K562 (cell line): Measurements from ENCODE around the gene PPM1F. TPM values are rescaled to one million over a fixed set of nuclear protein-coding genes. Genes with fewer than 3 reads are reported as not detected.

Experiments
- BCL6 ChIP-seq: fragments of 250-450 bp; sonication (Bioruptor Pico); IDR thresholded peaks from 2 replicates; pipeline ENCODE4 v1.4.0; 2020
- DMBX1 ChIP-seq: fragments of 250-450 bp; sonication (Bioruptor Pico); IDR thresholded peaks from 2 replicates; pipeline ENCODE4 v1.8.0; 2022; ENCODE audit warnings: inconsistent platforms, mild to moderate bottlenecking, moderate library complexity, borderline replicate concordance
- FOXK1 ChIP-seq: sonication (generic); formaldehyde crosslinking; IDR thresholded peaks from 2 replicates; pipeline ENCODE4 v1.8.0; 2022; ENCODE audit warnings: missing genetic modification reagents, mild to moderate bottlenecking, borderline replicate concordance
- GABPA ChIP-seq: fragments of 200-800 bp; sonication (Bioruptor generic); conservative IDR thresholded peaks from 2 replicates; pipeline ENCODE4 v1.6.1; 2016; ENCODE audit warnings: low read depth, missing genetic modification characterization, missing compliant biosample characterization
- GATA2 ChIP-seq: sonication (generic); formaldehyde crosslinking; IDR thresholded peaks from 2 replicates; pipeline ENCODE4 v1.4.0; 2020; ENCODE audit warnings: mild to moderate bottlenecking, missing genetic modification reagents
- KLF13 ChIP-seq: fragments of 450-650 bp; IDR thresholded peaks from 2 replicates; pipeline ENCODE4 v1.6.1; 2016; ENCODE audit warnings: missing genetic modification characterization, low read depth, mild to moderate bottlenecking, missing compliant biosample characterization, moderate library complexity, borderline replicate concordance
- LCOR ChIP-seq: sonication (generic); formaldehyde crosslinking; IDR thresholded peaks from 2 replicates; pipeline ENCODE4 v1.8.0; 2022; ENCODE audit warnings: mild to moderate bottlenecking, missing genetic modification reagents
- MTA2 ChIP-seq: fragments of 450-650 bp; IDR thresholded peaks from 2 replicates; pipeline ENCODE4 v1.6.1; 2016; ENCODE audit warnings: low read depth
- NUFIP1 ChIP-seq: fragments of 450-650 bp; IDR thresholded peaks from 2 replicates; pipeline ENCODE4 v1.6.1; 2018; ENCODE audit not compliant: partially characterized antibody
- OTX1 ChIP-seq: fragments of 450-650 bp; formaldehyde crosslinking; IDR thresholded peaks from 2 replicates; pipeline ENCODE4 v1.4.0; 2022; ENCODE audit warnings: mild to moderate bottlenecking
- RHOXF2B ChIP-seq: fragments of 250-450 bp; sonication (Bioruptor Pico); conservative IDR thresholded peaks from 2 replicates; pipeline ENCODE4 v1.5.1; 2021
- SRSF1 ChIP-seq: fragments of 200-400 bp; formaldehyde crosslinking; IDR thresholded peaks from 2 replicates; pipeline ENCODE4 v1.6.1; 2017; ENCODE audit warnings: mild to moderate bottlenecking, low read depth, low read length, moderate library complexity
- TAF1 ChIP-seq: IDR thresholded peaks from 2 replicates; pipeline ENCODE4 v1.6.1; 2011; ENCODE audit warnings: mild to moderate bottlenecking, low read length, moderate library complexity; ENCODE audit not compliant: insufficient read depth, control insufficient read depth, severe bottlenecking; ENCODE audit errors: extremely low read depth
- ZNF184 ChIP-seq: sonication (generic); formaldehyde crosslinking; IDR thresholded peaks from 2 replicates; pipeline ENCODE4 v1.5.0; 2020; ENCODE audit warnings: missing genetic modification reagents
- ZNF282 ChIP-seq: sonication (generic); formaldehyde crosslinking; IDR thresholded peaks from 2 replicates; pipeline ENCODE4 v1.8.1; 2023; ENCODE audit warnings: missing genetic modification reagents
- ZNF354B ChIP-seq: fragments of 250-450 bp; sonication (Bioruptor Pico); IDR thresholded peaks from 2 replicates; pipeline ENCODE4 v1.4.0; 2020
- polyA plus RNA-seq, 8 experiments: library from polyadenylated mRNA; depleted of rRNA in 4 of 8; stranded (reverse) in 5 of 8; unstranded in 3 of 8; fragments of >200 nt; fragmentation: Nextera tagmentation in 2 of 8; fragmentation: Illumina TruSeq in 1 of 8; extraction: Ambion mirVana in 2 of 8; extraction: Trizol in 1 of 8; gene quantifications; 2 replicates each; pipeline versions ENCODE4 v1.2.1 to v1.2.3, GENCODE V29; 2011 to 2014; ENCODE audit warnings: inconsistent platforms in 1 of 8, missing spikeins in 1 of 8
- total RNA-seq, 7 experiments: library from RNA; depleted of rRNA in 6 of 7; stranded (reverse); fragments of >200 nt in 6 of 7; fragmentation: Illumina TruSeq in 2 of 7; extraction: Trizol in 2 of 7; gene quantifications; 2 replicates each; pipeline versions ENCODE4 v1.2.1 to v1.2.3, GENCODE V29; 2011 to 2021; ENCODE audit warnings: low replicate concordance in 1 of 7
- TF ChIP-seq, protein P1 (sequence below): sonication (generic); formaldehyde crosslinking; IDR thresholded peaks from 2 replicates; pipeline ENCODE4 v1.8.1; 2023; ENCODE audit warnings: mild to moderate bottlenecking, missing genetic modification reagents
- TF ChIP-seq, protein P2 (sequence below): fragments of 450-650 bp; formaldehyde crosslinking; IDR thresholded peaks from 2 replicates; pipeline ENCODE4 v1.4.0; 2022; ENCODE audit warnings: missing genetic modification characterization
- TF ChIP-seq, protein P3 (sequence below): fragments of 250-450 bp; sonication (Bioruptor Pico); IDR thresholded peaks from 2 replicates; pipeline ENCODE4 v1.5.1; 2021; ENCODE audit warnings: mild to moderate bottlenecking
- TF ChIP-seq, protein P4 (sequence below): fragments of 250-450 bp; sonication (Bioruptor Pico); IDR thresholded peaks from 2 replicates; pipeline ENCODE4 v1.4.0; 2020; ENCODE audit warnings: mild to moderate bottlenecking, moderate library complexity

PPM1F gene
- total and polyA plus RNA-seq, 9 of the 15 experiments (the other 6 are each of a cell fraction or from before 2014, with no cell fraction given), result 2.1 to 159 (median 64.0) TPM

DNA sequence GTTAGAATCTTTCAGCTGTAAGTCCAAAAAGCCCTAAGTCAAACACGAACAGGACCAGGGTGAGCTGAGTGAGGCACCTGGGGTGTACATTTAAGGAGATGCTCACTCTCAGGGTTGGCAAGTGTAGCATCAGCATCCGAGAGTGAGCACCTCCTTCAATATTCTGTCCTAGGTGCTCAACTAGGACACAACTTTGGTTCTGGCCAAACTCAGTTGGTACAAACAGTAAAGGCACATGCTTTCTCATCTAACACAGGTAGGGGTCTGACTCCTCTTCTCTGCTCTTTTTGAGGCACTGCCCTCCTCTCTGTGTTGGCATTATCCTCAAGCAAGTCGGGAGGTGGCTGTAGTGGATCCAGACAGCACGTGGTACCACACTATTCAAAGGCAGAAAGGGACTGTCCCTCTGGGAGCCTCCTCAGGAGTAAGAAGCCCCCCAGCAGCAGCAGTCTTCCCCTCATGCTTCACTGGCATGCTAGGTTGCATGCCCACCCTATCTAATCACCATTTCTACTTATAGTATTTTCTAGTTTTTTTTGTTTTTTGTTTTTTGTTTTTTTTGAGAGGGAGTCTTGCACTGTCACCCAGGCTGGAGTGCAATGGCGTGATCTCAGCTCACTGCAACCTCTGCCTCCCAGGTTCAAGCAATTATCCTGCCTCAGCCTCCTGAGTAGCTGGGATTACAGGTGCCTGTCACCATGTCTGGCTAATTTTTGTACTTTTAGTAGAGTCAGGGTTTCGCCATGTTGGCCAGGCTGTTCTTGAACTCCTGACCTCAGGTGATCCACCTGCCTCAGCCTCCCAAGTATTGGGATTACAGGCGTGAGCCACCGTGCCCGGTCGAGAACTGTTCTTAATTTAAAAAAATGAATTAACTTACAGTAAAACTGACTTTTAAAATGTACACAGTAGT, 70.6 kb downstream of the PPM1F start (continued):
- TF ChIP-seq SRSF1 (no peak), GATA2 (CRISPR knock-in tag) (no peak), TAF1 (no peak), OTX1 (CRISPR knock-in tag) (peak; percentile 55; the same call in 1 of the 2 replicates), NUFIP1 (no peak), ZNF184 (CRISPR knock-in tag) (no peak), FOXK1 (CRISPR knock-in tag) (0 out of 2 replicates have a peak, but pooled peaks have one; percentile 5), LCOR (0 out of 2 replicates have a peak, but pooled peaks have one; percentile 33), MTA2 (no peak), RHOXF2B (0 out of 2 replicates have a peak, but pooled peaks have one; percentile 51), DMBX1 (CRISPR knock-in tag) (peak; percentile 53), BCL6 (CRISPR knock-in tag) (no peak), GABPA (tag) (no peak), ZNF354B (no peak), ZNF282 (CRISPR knock-in tag) (no peak), KLF13 (tag) (no peak)
- TF ChIP-seq, protein P1, sequence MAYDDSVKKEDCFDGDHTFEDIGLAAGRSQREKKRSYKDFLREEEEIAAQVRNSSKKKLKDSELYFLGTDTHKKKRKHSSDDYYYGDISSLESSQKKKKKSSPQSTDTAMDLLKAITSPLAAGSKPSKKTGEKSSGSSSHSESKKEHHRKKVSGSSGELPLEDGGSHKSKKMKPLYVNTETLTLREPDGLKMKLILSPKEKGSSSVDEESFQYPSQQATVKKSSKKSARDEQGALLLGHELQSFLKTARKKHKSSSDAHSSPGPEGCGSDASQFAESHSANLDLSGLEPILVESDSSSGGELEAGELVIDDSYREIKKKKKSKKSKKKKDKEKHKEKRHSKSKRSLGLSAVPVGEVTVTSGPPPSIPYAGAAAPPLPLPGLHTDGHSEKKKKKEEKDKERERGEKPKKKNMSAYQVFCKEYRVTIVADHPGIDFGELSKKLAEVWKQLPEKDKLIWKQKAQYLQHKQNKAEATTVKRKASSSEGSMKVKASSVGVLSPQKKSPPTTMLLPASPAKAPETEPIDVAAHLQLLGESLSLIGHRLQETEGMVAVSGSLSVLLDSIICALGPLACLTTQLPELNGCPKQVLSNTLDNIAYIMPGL (CRISPR knock-in tag), result peak; percentile 11; the same call in 1 of the 2 replicates
- TF ChIP-seq, protein P2, sequence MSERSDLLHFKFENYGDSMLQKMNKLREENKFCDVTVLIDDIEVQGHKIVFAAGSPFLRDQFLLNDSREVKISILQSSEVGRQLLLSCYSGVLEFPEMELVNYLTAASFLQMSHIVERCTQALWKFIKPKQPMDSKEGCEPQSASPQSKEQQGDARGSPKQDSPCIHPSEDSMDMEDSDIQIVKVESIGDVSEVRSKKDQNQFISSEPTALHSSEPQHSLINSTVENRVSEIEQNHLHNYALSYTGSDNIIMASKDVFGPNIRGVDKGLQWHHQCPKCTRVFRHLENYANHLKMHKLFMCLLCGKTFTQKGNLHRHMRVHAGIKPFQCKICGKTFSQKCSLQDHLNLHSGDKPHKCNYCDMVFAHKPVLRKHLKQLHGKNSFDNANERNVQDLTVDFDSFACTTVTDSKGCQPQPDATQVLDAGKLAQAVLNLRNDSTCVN (CRISPR knock-in tag), result peak; percentile 94
- TF ChIP-seq, protein P3, sequence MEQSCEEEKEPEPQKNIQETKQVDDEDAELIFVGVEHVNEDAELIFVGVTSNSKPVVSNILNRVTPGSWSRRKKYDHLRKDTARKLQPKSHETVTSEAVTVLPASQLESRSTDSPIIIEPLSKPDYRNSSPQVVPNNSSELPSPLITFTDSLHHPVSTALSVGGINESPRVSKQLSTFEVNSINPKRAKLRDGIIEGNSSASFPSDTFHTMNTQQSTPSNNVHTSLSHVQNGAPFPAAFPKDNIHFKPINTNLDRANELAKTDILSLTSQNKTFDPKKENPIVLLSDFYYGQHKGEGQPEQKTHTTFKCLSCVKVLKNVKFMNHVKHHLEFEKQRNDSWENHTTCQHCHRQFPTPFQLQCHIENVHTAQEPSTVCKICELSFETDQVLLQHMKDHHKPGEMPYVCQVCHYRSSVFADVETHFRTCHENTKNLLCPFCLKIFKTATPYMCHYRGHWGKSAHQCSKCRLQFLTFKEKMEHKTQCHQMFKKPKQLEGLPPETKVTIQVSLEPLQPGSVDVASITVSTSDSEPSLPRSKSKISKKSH (CRISPR knock-in tag), result 0 out of 2 replicates have a peak, but pooled peaks have one; percentile 39
- TF ChIP-seq, protein P4, sequence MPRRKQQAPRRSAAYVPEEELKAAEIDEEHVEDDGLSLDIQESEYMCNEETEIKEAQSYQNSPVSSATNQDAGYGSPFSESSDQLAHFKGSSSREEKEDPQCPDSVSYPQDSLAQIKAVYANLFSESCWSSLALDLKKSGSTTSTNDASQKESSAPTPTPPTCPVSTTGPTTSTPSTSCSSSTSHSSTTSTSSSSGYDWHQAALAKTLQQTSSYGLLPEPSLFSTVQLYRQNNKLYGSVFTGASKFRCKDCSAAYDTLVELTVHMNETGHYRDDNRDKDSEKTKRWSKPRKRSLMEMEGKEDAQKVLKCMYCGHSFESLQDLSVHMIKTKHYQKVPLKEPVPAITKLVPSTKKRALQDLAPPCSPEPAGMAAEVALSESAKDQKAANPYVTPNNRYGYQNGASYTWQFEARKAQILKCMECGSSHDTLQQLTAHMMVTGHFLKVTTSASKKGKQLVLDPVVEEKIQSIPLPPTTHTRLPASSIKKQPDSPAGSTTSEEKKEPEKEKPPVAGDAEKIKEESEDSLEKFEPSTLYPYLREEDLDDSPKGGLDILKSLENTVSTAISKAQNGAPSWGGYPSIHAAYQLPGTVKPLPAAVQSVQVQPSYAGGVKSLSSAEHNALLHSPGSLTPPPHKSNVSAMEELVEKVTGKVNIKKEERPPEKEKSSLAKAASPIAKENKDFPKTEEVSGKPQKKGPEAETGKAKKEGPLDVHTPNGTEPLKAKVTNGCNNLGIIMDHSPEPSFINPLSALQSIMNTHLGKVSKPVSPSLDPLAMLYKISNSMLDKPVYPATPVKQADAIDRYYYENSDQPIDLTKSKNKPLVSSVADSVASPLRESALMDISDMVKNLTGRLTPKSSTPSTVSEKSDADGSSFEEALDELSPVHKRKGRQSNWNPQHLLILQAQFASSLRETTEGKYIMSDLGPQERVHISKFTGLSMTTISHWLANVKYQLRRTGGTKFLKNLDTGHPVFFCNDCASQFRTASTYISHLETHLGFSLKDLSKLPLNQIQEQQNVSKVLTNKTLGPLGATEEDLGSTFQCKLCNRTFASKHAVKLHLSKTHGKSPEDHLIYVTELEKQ (CRISPR knock-in tag), result 0 out of 2 replicates have a peak, but pooled peaks have one; percentile 57
